GM23338 (cell line): ENCODE data around the gene NPNT.

Source experiments
- CREB1 ChIP-seq: fragments of 250-450 bp; sonication (Bioruptor Pico); IDR thresholded peaks from 2 replicates; pipeline ENCODE4 v1.5.0; 2020; ENCODE audit warnings: low read depth, mild to moderate bottlenecking, moderate library complexity
- CTCF ChIP-seq, 2 experiments: fragments of 200-600 bp in 1 of 2; sonication (generic) in 1 of 2; conservative IDR thresholded peaks; 2 replicates each; pipeline versions ENCODE4 v1.5.1 to v1.6.1; 2016 to 2017; ENCODE audit warnings: antibody characterized with exemption in 2 of 2, low read depth in 2 of 2, mild to moderate bottlenecking in 2 of 2, moderate library complexity in 1 of 2
- EZH2 ChIP-seq: fragments of 200-600 bp; sonication (generic); IDR thresholded peaks from one replicate; pipeline ENCODE4 v1.8.0; 2017; ENCODE audit warnings: antibody characterized with exemption, mild to moderate bottlenecking, low read depth; ENCODE audit not compliant: unreplicated experiment
- EZH2phosphoT487 ChIP-seq: fragments of 200-600 bp; sonication (generic); IDR thresholded peaks from one replicate; pipeline ENCODE4 v1.8.1; 2018; ENCODE audit warnings: antibody characterized with exemption; ENCODE audit not compliant: unreplicated experiment
- NANOG ChIP-seq: IDR thresholded peaks from 2 replicates; pipeline ENCODE4 v1.6.1; 2016; ENCODE audit warnings: antibody characterized with exemption, borderline replicate concordance
- POLR2AphosphoS5 ChIP-seq: IDR thresholded peaks from 2 replicates; pipeline ENCODE4 v1.6.1; 2016; ENCODE audit warnings: antibody characterized with exemption, low read depth
- REST ChIP-seq: IDR thresholded peaks from one replicate; pipeline ENCODE4 v1.6.1; 2018; ENCODE audit warnings: antibody characterized with exemption; ENCODE audit not compliant: unreplicated experiment
- STAT1 ChIP-seq: IDR thresholded peaks from one replicate; pipeline ENCODE4 v1.6.1; 2016; ENCODE audit warnings: antibody characterized with exemption; ENCODE audit not compliant: unreplicated experiment
- ZNF114 ChIP-seq: fragments of 250-450 bp; sonication (Bioruptor Pico); IDR thresholded peaks from 2 replicates; pipeline ENCODE4 v1.5.0; 2020; ENCODE audit warnings: mild to moderate bottlenecking, moderate library complexity

- TF ChIP-seq CTCF (conservative IDR thresholded peaks at IDR 0.05; ENCODE audit: low read depth in 2 of 2) (no peak), POLR2AphosphoS5 (no peak), EZH2 (no peak), NANOG (no peak), REST (no peak), EZH2phosphoT487 (no peak), CREB1 (CRISPR knock-in tag) (no peak), STAT1 (no peak), ZNF114 (CRISPR knock-in tag) (no peak)
These were observed 74.3 kb downstream of the NPNT start for GRCh38 chr4:105969575-105969974.
